ENCODE data around the gene QPRT.
"Not testable (repeated sequence)": the region's sequence is repeated elsewhere in the genome, so short reads cannot be mapped to it uniquely, and the experiment has no call there.

DNA sequence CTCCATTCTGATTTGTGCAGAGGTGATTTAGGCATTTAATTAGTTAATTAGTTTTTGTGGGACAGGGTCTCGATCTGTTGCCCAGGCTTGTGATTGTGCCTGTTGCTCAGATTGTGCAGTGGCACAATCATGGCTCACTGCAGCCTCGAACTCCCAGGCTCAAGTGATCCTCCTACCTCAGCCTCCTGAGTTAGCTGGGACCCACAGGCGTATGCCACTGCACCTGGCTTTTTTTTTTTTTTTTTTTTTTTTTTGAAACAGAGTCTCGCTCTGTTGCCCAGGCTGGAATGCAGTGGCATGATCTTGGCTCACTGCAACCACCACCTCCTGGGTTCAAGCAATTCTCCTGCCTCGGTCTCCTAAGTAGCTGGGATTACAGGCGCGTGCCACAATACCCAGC, 25.1 kb upstream of the QPRT start:
- TF ChIP-seq, protein P1, sequence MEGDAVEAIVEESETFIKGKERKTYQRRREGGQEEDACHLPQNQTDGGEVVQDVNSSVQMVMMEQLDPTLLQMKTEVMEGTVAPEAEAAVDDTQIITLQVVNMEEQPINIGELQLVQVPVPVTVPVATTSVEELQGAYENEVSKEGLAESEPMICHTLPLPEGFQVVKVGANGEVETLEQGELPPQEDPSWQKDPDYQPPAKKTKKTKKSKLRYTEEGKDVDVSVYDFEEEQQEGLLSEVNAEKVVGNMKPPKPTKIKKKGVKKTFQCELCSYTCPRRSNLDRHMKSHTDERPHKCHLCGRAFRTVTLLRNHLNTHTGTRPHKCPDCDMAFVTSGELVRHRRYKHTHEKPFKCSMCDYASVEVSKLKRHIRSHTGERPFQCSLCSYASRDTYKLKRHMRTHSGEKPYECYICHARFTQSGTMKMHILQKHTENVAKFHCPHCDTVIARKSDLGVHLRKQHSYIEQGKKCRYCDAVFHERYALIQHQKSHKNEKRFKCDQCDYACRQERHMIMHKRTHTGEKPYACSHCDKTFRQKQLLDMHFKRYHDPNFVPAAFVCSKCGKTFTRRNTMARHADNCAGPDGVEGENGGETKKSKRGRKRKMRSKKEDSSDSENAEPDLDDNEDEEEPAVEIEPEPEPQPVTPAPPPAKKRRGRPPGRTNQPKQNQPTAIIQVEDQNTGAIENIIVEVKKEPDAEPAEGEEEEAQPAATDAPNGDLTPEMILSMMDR (IDR thresholded peaks at IDR 0.05): not testable (repeated sequence)
- TF ChIP-seq ZNF121 (CRISPR knock-in tag; IDR thresholded peaks at IDR 0.05); FOXJ3 (CRISPR knock-in tag; IDR thresholded peaks at IDR 0.05; ENCODE audit: borderline replicate concordance); ZNF138 (CRISPR knock-in tag; conservative IDR thresholded peaks at IDR 0.05); MXD4 (CRISPR knock-in tag; IDR thresholded peaks at IDR 0.05; ENCODE audit: borderline replicate concordance); NFYB (CRISPR knock-in tag; conservative IDR thresholded peaks at IDR 0.05; ENCODE audit: low read depth); KAT7 (CRISPR knock-in tag; IDR thresholded peaks at IDR 0.05; ENCODE audit: borderline replicate concordance): not testable (repeated sequence)
- TF ChIP-seq, protein P2, sequence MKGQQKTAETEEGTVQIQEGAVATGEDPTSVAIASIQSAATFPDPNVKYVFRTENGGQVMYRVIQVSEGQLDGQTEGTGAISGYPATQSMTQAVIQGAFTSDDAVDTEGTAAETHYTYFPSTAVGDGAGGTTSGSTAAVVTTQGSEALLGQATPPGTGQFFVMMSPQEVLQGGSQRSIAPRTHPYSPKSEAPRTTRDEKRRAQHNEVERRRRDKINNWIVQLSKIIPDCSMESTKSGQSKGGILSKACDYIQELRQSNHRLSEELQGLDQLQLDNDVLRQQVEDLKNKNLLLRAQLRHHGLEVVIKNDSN (CRISPR knock-in tag; IDR thresholded peaks at IDR 0.05): not testable (repeated sequence)
- TF ChIP-seq, protein P3, sequence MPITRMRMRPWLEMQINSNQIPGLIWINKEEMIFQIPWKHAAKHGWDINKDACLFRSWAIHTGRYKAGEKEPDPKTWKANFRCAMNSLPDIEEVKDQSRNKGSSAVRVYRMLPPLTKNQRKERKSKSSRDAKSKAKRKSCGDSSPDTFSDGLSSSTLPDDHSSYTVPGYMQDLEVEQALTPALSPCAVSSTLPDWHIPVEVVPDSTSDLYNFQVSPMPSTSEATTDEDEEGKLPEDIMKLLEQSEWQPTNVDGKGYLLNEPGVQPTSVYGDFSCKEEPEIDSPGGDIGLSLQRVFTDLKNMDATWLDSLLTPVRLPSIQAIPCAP (CRISPR knock-in tag; IDR thresholded peaks at IDR 0.05): not testable (repeated sequence)
